Kidney (tissue), 14 donors: Measurements from ENCODE around the gene SYNGAP1. TPM values are rescaled to one million over a fixed set of nuclear protein-coding genes. Genes with fewer than 3 reads are reported as not detected.
A peak's percentile ranks its signal among the peaks of the same experiment; 100 is the strongest.

Experiments used
- DNase-seq, 5 donors: peaks; one replicate each; pipeline ENCODE4 v3.0.0-alpha.2; 2013 to 2020
- FAIRE-seq: peaks from 2 replicates; lab custom pipeline; 2012; peaks lifted over from hg19 to GRCh38; lab: Jason Lieb, UNC
- H3K27ac ChIP-seq, 2 donors: one replicate each; pipeline ENCODE4 v1.7.0; 2013; ENCODE audit warnings: low read depth in 2 of 2, low read length in 2 of 2, inconsistent platforms in 1 of 2
- H3K27me3 ChIP-seq: one replicate; pipeline ENCODE4 v1.7.1; 2013; ENCODE audit warnings: low read length, inconsistent platforms; ENCODE audit not compliant: control insufficient read depth, insufficient read depth
- H3K36me3 ChIP-seq, 3 donors: one replicate each; pipeline versions ENCODE4 v1.7.0 to v1.7.1; 2013; ENCODE audit warnings: low read length in 3 of 3, control low read depth in 1 of 3, inconsistent platforms in 1 of 3; ENCODE audit not compliant: insufficient read depth in 3 of 3, control insufficient read depth in 2 of 3
- H3K4me1 ChIP-seq, 3 donors: one replicate each; pipeline versions ENCODE4 v1.7.0 to v1.7.1; 2013; ENCODE audit warnings: low read length in 3 of 3, inconsistent platforms in 1 of 3, low read depth in 1 of 3; ENCODE audit not compliant: control insufficient read depth in 2 of 3, insufficient read depth in 2 of 3
- H3K4me3 ChIP-seq, 3 donors: one replicate each; pipeline versions ENCODE4 v1.7.0 to v1.8.1; 2013; ENCODE audit warnings: low read length in 3 of 3, control low read depth in 1 of 3, inconsistent platforms in 1 of 3
- H3K9ac ChIP-seq, 3 donors: one replicate each; pipeline versions ENCODE4 v1.7.0 to v1.7.1; 2013; ENCODE audit warnings: low read length in 3 of 3, control low read depth in 1 of 3, inconsistent platforms in 1 of 3
- H3K9me3 ChIP-seq, 3 donors: one replicate each; pipeline versions ENCODE4 v1.7.0 to v1.7.1; 2013; ENCODE audit warnings: low read length in 3 of 3, control low read depth in 1 of 3, inconsistent platforms in 1 of 3; ENCODE audit not compliant: control insufficient read depth in 2 of 3, insufficient read depth in 1 of 3
- CTCF ChIP-seq: IDR thresholded peaks from 3 replicates; pipeline ENCODE4 v1.5.1; 2012; ENCODE audit warnings: mild to moderate bottlenecking, moderate library complexity, borderline replicate concordance; ENCODE audit not compliant: insufficient read depth; ENCODE audit errors: extremely low read depth
- intact Hi-C: fragments of 100-400 bp; cut with DNase I; formaldehyde crosslinking; loops from one replicate; pipeline ENCODE4 v1.11.1; 2022
- polyA plus RNA-seq: library from polyadenylated mRNA; stranded (reverse); fragments of 350-450 nt; fragmentation: Illumina TruSeq; extraction: RNeasy Lipid Tissue Mini Kit (QIAGEN cat#74804); gene quantifications from one replicate; pipeline ENCODE4 v1.2.3, GENCODE V29; 2014; ENCODE audit warnings: low read depth, low replicate concordance; ENCODE audit not compliant: insufficient read depth
- total RNA-seq: library from RNA; stranded (reverse); fragmentation: NEBNext Ultra II Directional; extraction: Animal tissue kit (Norgen Biotek cat#: 25700); gene quantifications from one replicate; pipeline ENCODE4 v1.2.1, GENCODE V29; 2021
- donor health status: control.
- donor health status: control.
- donor health status: control.
- donor health status: control.
- donor health status: control.
- donor health status: DM: yes; HTN: yes; CAD: no.
- donor health status: Normal renal cell carcinoma (clear cell type).

The SYNGAP1 gene
- total and polyA plus RNA-seq, 2 donors from 2014 or later: 2.7 to 17.8 TPM

- DNase-seq (peak in 1 of 5 donors; percentile 40), FAIRE-seq (no peak)
- Histone ChIP-seq H3K9ac (no peak overlapping the region), H3K27ac (no peak overlapping the region), H3K9me3 (no peaks in the 10 kb centered on the region), H3K4me3 (no peak overlapping the region), H3K27me3 (no peaks in the 10 kb centered on the region), H3K4me1 (peaks cover 0 to 7% (median 0%) of the 10 kb centered on the region in 3 donors), H3K36me3 (no peaks in the 10 kb centered on the region)
- intact Hi-C loops: no loop called here
- TF ChIP-seq CTCF: no peak
Observed at GRCh38 chr6:33405386-33405940, 14.4 kb upstream of the SYNGAP1 start.

DNA sequence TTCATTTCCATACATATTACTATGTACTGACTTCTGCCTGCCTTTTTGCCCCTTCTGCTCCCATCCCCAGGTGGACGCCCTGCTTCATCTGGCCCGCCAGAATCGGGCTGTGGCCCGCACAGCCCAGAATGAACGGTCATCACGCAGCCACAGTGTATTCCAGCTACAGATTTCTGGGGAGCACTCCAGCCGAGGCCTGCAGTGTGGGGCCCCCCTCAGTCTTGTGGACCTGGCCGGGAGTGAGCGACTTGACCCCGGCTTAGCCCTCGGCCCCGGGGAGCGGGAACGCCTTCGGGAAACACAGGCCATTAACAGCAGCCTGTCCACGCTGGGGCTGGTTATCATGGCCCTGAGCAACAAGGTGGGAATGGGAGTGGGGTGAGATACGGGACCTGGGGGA, 13.7 kb upstream of the SYNGAP1 start:
- H3K36me3 ChIP-seq: no peaks in the 10 kb centered on the region
- TF ChIP-seq CTCF: no peak
- no peak overlapping the region for H3K4me3 ChIP-seq
- peak in 1 of 5 donors; percentile 74 for DNase-seq
- no peak for FAIRE-seq
- H3K4me1 ChIP-seq: peaks cover 0 to 7% (median 0%) of the 10 kb centered on the region in 3 donors
- intact Hi-C loops: no loop called here
- no peak overlapping the region for H3K27ac ChIP-seq
- no peaks in the 10 kb centered on the region for H3K27me3 ChIP-seq
- no peak overlapping the region for H3K9ac ChIP-seq
- no peaks in the 10 kb centered on the region for H3K9me3 ChIP-seq

DNA sequence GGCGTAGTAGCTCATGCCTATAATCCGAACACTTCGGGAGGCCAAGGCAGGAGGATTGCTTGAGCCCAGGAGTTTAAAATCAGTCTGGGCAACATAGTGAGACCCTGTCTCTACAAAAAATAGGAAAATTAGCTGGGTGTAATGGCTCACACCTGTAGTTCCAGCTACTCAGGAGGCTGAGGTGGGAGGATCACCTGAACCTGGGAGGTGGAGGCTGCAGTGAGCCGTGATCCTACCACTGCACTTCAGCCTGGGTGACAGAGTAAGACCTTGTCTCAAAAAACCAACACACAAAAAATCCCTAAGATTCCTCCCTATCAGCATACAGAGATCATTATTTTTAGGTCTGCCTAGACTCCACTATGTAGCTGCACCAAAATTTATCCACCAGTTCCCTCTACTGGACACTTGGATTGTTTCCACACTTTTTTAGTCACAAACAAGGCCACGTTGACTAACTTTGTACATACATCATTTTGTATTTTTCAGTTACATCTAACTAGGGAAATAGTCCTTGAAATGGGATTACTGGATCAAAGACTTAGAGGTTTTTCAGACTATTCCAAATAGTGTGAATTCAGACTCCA, 12.6 kb upstream of the SYNGAP1 start:
- Histone ChIP-seq H3K27me3 (no peaks in the 10 kb centered on the region), H3K27ac (no peak overlapping the region), H3K9ac (no peak overlapping the region), H3K36me3 (no peaks in the 10 kb centered on the region), H3K4me1 (peaks cover 0 to 7% (median 4%) of the 10 kb centered on the region in 3 donors), H3K9me3 (no peaks in the 10 kb centered on the region), H3K4me3 (no peak overlapping the region)
- intact Hi-C loops: no loop called here
- peak; percentile 26 for TF ChIP-seq CTCF
- FAIRE-seq (no peak), DNase-seq (peak in 2 of 5 donors; percentile 39 to 60)
